HL-60 (cell line): Measurements from ENCODE around the gene LRRC74B.

Experiments
- GABPA ChIP-seq: IDR thresholded peaks from 2 replicates; pipeline ENCODE4 v1.6.1; 2012; ENCODE audit warnings: low read depth
- POLR2AphosphoS5 ChIP-seq: IDR thresholded peaks from 2 replicates; pipeline ENCODE4 v1.6.1; 2012; ENCODE audit warnings: low read depth
- SPI1 ChIP-seq: IDR thresholded peaks from 2 replicates; pipeline ENCODE4 v1.6.1; 2012; ENCODE audit warnings: low read depth, mild to moderate bottlenecking, borderline replicate concordance
- TF ChIP-seq, protein P1 (sequence below): IDR thresholded peaks from one replicate; pipeline ENCODE4 v1.5.1; 2011; ENCODE audit warnings: low read length, control low read depth, inconsistent platforms; ENCODE audit not compliant: insufficient read depth
- TF ChIP-seq, protein P2 (sequence below): IDR thresholded peaks from 2 replicates; pipeline ENCODE4 v1.6.1; 2012; ENCODE audit warnings: low read depth; ENCODE audit not compliant: insufficient replicate concordance

DNA sequence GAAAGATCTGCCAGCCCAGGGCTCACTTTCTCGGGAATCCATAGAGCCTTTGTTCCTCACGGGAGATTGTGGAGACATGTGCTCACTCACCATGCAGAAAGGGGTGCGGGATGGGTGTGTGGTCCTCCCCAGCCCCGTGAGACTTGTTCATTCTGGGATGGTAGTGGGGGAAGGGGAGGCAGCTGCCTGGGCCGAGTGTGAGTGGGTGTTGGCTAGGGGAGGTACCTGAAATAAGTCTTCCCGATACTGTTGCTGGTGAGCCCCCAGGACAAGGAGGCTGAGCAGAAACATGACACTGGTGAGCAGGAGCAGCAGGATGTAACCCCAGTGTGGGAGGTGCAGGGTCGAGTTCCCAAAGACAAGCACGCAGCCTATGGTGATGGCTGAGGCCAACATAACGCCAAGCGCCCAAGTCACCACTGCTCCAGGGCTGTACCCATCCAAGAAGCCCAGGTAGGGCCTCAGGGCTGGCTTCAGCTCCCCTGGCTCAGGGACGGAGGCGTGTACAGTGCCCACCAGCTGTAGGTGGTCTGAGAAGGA is 16.2 kb upstream of the LRRC74B start:
- TF ChIP-seq, protein P1, sequence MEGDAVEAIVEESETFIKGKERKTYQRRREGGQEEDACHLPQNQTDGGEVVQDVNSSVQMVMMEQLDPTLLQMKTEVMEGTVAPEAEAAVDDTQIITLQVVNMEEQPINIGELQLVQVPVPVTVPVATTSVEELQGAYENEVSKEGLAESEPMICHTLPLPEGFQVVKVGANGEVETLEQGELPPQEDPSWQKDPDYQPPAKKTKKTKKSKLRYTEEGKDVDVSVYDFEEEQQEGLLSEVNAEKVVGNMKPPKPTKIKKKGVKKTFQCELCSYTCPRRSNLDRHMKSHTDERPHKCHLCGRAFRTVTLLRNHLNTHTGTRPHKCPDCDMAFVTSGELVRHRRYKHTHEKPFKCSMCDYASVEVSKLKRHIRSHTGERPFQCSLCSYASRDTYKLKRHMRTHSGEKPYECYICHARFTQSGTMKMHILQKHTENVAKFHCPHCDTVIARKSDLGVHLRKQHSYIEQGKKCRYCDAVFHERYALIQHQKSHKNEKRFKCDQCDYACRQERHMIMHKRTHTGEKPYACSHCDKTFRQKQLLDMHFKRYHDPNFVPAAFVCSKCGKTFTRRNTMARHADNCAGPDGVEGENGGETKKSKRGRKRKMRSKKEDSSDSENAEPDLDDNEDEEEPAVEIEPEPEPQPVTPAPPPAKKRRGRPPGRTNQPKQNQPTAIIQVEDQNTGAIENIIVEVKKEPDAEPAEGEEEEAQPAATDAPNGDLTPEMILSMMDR = no peak
- TF ChIP-seq POLR2AphosphoS5 (no peak), GABPA (no peak), SPI1 (no peak)
- TF ChIP-seq, protein P2, sequence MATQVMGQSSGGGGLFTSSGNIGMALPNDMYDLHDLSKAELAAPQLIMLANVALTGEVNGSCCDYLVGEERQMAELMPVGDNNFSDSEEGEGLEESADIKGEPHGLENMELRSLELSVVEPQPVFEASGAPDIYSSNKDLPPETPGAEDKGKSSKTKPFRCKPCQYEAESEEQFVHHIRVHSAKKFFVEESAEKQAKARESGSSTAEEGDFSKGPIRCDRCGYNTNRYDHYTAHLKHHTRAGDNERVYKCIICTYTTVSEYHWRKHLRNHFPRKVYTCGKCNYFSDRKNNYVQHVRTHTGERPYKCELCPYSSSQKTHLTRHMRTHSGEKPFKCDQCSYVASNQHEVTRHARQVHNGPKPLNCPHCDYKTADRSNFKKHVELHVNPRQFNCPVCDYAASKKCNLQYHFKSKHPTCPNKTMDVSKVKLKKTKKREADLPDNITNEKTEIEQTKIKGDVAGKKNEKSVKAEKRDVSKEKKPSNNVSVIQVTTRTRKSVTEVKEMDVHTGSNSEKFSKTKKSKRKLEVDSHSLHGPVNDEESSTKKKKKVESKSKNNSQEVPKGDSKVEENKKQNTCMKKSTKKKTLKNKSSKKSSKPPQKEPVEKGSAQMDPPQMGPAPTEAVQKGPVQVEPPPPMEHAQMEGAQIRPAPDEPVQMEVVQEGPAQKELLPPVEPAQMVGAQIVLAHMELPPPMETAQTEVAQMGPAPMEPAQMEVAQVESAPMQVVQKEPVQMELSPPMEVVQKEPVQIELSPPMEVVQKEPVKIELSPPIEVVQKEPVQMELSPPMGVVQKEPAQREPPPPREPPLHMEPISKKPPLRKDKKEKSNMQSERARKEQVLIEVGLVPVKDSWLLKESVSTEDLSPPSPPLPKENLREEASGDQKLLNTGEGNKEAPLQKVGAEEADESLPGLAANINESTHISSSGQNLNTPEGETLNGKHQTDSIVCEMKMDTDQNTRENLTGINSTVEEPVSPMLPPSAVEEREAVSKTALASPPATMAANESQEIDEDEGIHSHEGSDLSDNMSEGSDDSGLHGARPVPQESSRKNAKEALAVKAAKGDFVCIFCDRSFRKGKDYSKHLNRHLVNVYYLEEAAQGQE = no peak
